Measurements from ENCODE around the gene RHBDD3.

The RHBDD3 gene

DNA sequence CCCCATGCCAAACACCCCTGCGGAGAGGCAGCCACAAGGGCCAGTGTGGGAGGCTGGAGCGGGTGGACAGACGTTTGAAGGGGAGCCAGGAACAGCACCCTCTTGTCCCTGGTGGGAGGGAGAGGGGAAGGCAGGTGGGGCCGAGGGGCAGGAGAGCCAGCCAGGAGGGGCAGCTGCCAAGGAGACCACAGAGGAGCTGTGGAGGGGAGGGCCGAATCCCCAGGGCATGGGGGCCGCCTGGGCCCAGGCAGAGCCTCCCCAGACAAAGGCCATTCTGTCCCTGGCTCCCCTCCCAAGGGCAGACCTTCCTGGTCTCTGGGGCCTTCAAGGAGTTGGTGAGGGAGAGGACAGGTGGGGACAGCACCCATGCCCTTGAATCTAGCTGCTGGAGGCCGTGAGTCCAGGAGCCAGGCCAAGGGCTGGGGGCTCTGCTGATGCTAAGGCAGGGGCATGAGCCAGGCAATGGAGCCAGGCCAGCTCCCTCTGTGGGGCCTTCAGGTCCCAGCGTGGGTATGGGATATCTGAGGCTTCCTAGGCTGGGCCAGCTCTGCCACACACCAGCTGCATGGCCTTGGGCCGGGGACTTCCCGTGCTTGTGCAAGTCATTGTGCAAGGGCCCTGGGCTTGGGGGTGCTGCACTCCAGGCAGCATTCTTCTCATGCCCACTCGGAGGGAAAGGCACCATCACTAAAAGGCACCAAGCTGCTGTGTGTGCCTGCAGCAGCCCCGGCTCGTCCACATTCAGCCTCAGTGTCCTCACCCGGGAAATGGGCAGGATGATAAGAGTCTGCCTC is 50.7 kb downstream of the RHBDD3 start:
- DNase-seq = no peak

DNA sequence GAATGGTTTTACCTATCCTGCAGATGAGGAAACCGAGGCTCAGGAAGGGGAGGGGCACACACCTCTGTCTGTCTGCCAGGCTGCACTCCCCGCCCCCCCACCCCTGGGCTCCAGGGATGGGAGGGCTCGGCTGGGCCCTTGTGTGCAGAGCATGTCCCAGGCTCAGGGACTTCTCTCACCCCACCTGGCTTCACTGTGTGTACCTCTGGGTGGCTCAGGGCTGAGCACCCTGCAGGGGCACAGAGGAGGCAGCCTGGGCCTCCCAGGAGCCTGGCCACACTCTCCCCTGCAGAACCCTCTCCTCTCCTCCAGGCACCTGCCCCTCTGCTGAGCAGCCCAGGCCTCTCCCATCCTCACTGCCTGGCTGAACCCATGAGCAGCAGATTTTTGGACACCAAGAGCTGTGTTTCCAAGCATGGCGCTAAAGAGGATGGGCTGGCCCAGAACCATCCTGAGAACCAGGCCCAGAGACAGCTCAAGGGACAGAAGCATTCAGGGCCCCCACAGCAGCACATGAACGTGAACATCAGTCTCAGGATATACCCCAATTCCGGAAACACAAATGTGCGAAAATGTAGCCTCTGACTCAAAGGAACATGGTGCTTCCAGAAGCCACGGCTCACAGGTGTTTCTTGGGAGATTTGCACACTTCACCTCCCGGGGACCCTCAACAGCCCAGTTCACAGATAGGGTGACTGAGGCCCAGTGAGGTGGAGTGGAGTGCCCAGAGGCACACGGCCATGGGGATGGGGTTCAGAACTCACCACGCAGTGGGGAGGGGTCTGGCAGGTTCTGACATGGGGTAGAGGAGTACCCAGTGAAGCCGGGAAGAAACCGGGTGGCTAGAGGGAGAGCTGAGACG is 51.5 kb downstream of the RHBDD3 start:
- no peak for DNase-seq

- DNase-seq = no peak
Observed at GRCh38 chr22:29215012-29215860, 52.5 kb downstream of the RHBDD3 start.

DNA sequence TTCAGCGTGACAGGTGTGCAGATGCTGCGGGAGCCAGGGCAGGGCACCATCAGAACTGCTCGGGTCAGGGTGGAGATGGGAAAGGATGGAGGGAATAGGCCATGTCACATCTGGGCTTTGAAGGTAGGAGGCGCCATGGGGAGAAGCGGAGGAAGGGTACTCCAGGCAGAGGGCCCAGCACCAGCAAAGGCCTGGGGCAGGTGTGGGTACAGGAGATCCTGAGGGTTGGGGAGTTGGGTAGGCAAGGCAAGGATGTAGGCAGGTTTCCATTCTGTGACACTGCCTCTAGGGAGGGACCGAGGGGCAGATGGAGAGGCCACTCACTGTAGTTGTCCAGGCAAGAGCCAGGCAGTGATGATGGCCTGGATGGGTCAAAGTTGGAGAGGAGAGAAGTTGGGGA is 53.5 kb downstream of the RHBDD3 start:
- DNase-seq = no peak

DNA sequence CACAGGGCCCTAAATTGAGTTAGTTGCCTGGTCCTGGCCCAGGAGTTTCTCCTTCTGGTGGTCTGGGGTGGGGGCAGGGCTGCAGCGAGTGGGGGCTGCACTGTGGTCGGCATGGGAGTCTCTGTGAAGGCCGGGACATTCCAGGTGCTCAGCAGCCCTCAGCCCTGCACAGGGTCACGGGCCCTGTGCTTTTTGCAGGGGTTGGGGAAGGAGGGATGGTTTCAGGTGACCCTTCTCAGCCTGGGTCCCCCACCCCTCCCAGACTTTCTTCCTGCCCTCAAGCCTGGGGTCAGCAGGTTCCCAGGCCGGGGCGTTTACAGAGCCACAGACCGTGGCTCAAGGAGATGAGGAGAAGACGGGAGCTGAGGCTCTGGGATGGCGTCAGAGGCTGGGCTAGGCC is 54.3 kb downstream of the RHBDD3 start:
- DNase-seq = no peak

DNA sequence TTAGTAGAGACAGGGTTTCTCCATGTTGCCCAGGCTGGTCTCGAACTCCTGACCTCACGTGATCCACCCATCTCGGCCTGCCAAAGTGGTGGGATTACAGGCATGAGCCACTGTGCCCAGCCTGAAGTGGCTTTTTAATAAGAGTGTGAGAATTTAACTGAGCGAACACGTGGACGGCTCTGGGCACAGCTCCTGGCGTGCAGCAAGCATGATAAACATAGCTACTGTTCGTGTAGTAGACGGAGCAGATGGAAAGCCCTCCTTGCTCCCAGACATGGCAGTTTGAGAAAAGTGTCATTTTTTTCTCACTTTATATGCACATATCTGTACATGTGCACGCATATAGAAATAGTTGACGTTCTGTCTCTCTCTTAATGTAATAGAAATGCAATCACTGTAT is 55.0 kb downstream of the RHBDD3 start:
- no peak for DNase-seq

- DNase-seq = no peak
Observed at GRCh38 chr22:29211466-29211865, 56.3 kb downstream of the RHBDD3 start.

GRCh38 chr22:29211066-29211465 is 56.7 kb downstream of the RHBDD3 start:
- no peak for DNase-seq

Data from activated CD4-positive, alpha-beta T cell treated with anti-CD3 and anti-CD28 coated beads, Interleukin-10, Interleukin-2, amounts not matched to agents 100 ng/mL and 50 ng/mL, durations not matched to agents 16 hours and 8 hours (primary cell).